Subcutaneous preadipocyte (primary cell): ENCODE measurements around the gene SPRING1. TPM values are rescaled to one million over a fixed set of nuclear protein-coding genes. Genes with fewer than 3 reads are reported as not detected.

Source experiments
- small RNA-seq: library from RNA; depleted of rRNA; stranded (forward); fragments of <200 nt; gene quantifications from one replicate; pipeline ENCODE3, GENCODE V24; 2012
- total RNA-seq: library from RNA; depleted of rRNA; stranded (reverse); fragments of >200 nt; gene quantifications from 2 replicates; pipeline ENCODE4 v1.2.3, GENCODE V29; 2012

SPRING1 gene
- 18.0 and 25.8 TPM in 2 replicates for total RNA-seq

GRCh38 chr12:116737774-116738657 lies at the start of gene SPRING1, which contains the start of gene RNFT2:
TSS of gene SPRING1 (minus strand) at chr12:116738069. CDS start at chr12:116737900, 169 bp downstream.
TSS of gene RNFT2 (plus strand) at chr12:116738315. CDS start at chr12:116740498, 2,183 bp downstream.

Small RNAs within 50 kb of the gene (small RNA-seq; reads per million reads assigned to genes)
- gene RNU6-558P, result not detected

Other genes starting within 250 kb of the SPRING1 start
- gene MAP1LC3B2, start 178.7 kb downstream of the SPRING1 start, total RNA-seq, result 1.1 TPM in 1 of 2 replicates, not detected in the other
- 1.1 and 4.7 TPM in 2 replicates for gene RNFT2, start 246 bp upstream of the SPRING1 start, total RNA-seq
- under 0.01 TPM in 2 replicates for gene HRK, start 143.4 kb upstream of the SPRING1 start, total RNA-seq
- 10.7 and 19.9 TPM in 2 replicates for gene FBXW8, start 172.9 kb upstream of the SPRING1 start, total RNA-seq